Activated CD4-positive, CD25-positive, alpha-beta regulatory T cell (primary cell): ENCODE measurements around the gene GRIK4.

Experiments used
- DNase-seq, 4 experiments: peaks; one replicate each; lab custom pipeline; 2025; lab: John Stamatoyannopoulos, UW

Gene GRIK4

GRCh38 chr11:120914601-120915000 lies 403.1 kb downstream of the GRIK4 start:
- no peak for DNase-seq

GRCh38 chr11:120917559-120918239 lies 406.2 kb downstream of the GRIK4 start:
- no peak for DNase-seq

DNA sequence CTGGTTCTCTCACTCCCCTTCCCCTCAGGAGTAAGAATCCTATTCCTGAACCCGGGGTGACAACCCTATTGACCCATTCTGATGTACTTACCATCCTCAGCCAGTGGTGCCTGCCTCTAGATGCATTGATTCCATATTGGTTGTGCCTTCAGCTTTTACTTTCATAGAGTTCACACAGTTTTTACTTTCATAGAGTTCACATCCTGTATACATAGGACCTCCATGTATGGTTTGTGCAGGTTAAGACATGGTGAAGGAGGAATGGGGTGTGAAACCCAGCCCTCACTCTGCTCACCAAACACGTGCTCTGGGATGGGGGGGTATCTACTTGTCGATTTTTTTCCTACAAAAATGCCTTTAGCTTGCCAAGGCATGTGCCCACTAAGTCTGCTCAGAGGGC lies 406.7 kb downstream of the GRIK4 start:
- DNase-seq, result no peak

- no peak for DNase-seq
Observed at GRCh38 chr11:120919045-120919444, 407.5 kb downstream of the GRIK4 start.

GRCh38 chr11:120919566-120919965 lies 408.0 kb downstream of the GRIK4 start:
- DNase-seq, result no peak

DNA sequence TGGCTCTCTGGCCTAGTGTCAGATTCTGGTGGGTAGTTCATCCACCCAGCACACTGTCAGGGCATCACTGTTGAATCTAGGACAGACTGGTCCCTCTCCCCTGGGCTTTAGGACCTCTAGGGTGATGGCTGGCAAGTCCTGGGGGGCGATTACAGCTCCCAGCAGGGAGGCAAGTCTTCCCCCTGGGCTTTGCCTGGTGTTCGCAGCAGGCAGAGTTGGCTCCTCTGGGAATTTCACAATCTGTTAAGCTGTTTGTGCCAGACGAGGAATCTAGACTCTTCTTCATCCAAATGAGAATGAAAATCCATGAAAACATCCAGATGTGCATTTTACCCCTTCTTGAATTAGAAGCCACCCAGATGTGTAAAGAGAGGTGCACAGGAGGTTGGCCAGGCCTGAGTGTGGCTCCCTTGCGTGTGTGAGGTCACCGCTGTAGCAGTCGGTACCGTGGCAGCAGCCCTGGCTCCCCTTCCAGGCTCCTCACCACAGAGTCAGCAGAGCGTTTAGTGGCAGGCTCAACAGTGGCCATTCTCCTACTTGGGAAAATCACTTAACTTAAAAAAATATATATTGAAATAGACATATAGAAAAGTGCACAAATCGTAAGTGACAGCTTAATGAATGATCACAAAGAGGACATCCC lies 412.4 kb downstream of the GRIK4 start:
- no peak for DNase-seq

DNA sequence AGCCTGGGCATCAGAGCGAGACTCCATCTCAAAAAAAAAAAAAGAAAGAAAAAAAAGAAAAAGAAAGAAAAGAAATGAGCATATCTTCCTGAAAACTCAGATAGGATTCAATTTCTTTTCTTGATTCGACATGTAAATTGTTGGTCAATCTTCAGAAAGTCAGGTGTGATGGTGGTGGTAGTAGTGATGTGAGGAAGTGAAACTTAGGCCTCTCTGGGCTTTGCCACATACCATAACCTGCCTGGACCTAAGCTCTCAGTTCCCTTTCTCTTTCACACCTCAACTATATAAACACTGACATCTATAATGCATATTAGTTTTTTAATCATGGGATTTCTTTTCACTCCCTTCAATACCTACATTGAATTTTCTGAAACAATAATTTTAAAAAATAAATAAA lies 414.4 kb downstream of the GRIK4 start:
- DNase-seq, result no peak

GRCh38 chr11:120928627-120929026 lies 417.1 kb downstream of the GRIK4 start:
- no peak for DNase-seq

GRCh38 chr11:120929090-120929489 lies 417.5 kb downstream of the GRIK4 start:
- DNase-seq, result no peak

- no peak for DNase-seq
Observed at GRCh38 chr11:120929664-120930154, 418.2 kb downstream of the GRIK4 start.

DNA sequence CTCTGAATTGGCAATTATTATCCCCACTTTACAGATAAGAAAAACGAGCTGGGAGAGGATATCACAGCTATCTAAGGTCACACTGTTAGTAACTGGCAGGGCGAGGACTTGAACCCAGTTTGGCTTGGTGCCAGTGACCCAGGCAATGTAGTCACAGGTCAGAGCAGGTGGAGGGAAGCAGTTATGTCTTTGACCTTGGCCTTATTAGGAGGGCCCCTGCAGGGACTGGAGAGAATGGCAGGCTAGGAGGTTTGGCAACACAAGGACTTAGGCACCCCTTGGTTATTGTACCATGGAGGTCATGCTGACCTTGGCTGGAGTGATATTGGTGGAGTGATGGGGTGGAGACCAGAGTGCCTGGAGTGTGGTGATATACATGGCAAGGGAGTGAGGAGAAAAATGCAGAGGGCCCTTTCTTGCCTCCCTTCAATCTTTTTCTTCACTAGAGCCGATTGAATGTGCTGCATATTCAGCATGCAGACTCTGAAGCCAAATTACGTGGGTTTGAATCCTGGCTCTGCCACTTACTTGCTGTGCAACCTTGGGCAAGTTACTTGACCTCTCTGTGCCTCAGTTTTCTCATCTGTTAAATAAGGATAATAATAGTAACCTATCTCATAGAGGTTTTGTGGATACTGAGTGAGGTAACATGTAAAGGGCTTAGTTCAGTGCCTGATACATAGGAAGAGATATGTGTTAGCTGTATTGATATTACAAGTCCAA lies 419.7 kb downstream of the GRIK4 start:
- DNase-seq, result no peak

DNA sequence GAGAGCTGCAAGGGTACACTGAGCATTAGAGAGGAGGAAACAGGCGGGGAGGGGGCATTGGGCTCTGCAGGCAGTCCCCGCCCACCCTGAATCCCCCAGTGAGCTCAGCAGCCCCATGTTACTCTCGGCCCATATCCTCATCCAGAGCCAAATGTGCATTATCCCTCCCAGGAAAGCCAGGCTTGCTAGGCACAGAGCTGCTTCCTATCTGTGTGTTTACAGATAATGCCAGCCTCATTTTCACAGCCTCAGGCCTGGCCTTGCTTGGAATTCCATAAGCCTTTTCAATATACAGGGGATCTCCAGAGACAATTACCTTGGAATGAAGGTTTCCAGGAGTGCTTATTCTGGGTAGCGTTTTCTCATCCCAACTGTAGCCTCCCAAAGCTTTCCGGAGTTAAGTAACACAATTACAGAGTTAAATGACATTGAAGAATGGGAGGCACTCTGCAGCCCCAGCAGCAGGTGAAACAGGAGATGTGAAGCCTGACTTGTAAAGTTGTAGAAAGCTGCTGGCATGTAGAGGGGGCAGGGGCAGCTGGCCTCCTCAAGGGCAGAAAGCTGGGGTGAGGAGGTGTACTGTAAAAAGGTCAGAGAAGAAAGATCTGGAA lies 420.9 kb downstream of the GRIK4 start:
- DNase-seq, result no peak

DNA sequence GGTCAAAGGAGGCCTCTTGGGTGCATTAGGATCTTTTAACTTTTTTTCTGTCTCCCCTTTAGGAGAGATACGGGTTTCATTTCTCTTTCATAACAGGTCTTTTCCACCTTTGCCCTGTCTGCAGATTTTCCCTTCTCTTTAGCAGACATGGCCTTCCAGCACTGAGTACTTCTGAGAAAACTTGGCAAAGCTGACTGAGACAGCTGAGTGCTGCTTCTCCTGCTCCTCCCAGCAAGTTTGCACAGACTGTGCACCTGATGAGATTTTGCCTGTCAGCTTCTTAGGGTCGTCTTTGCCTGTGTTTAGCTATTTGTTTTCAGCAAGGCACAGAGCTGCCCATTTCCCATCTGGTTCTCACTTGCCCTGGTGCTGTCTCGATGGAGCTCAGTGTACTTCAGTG lies 424.8 kb downstream of the GRIK4 start:
- no peak for DNase-seq

DNA sequence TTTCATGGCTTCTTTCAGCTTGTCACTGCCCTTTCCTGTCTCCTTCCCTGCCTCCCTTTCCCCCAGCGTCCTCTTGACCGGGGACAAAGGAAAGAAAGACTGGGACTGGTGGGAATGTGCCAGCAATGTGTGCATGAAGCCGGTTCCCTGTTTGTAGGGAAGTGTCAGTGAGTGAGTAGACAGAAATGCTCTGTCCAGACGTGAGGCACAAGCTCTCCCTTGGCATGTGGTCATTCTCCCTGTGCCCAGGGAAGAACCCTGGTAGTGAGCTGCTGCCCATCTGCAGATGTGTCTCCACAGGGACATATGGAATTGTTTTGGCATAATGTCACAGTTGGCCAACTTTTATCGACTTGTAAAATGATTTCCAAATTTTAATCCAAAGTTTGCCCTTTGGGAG lies 426.0 kb downstream of the GRIK4 start:
- no peak for DNase-seq

DNA sequence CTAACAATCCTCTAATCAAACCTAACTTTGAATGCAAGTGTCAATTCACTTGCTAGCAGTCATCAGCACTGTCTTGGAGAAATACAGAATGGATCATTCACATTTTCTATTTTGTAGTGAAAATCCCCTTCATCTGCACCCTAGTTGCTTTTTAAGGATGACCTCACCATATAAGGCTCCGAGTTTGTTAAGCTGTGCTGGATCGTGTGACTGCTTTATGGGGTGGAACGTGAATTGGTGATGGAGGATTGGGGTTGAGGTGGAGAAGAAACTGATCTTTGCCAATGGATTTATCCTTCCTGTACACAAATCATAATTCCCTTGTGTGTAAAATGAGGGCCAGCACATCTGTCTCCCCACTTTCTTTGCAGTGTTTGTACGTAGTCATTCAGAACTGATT lies 426.7 kb downstream of the GRIK4 start:
- no peak for DNase-seq

- DNase-seq, result no peak
Observed at GRCh38 chr11:120940160-120940848, 428.8 kb downstream of the GRIK4 start.

GRCh38 chr11:120941000-120941399 lies 429.5 kb downstream of the GRIK4 start:
- no peak for DNase-seq

DNA sequence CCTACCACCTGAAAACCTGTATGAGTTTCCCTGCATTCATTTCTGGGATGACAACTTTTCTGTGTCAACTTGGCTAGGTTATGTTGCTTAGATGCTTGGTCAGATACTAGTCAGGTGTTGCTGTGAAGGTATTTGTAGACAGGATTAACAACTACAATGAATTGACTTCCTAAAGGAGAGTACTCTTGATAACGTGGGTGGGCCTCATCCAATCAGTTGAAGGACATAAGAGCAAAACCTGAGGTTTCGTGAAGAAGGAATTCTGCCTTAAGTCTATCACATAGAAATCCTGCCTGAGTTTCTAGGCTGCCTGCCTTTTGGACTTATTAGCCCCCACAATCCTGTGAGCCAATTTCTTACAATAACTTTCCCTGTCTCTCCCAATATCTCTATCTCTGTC lies 431.2 kb downstream of the GRIK4 start:
- DNase-seq, result no peak

DNA sequence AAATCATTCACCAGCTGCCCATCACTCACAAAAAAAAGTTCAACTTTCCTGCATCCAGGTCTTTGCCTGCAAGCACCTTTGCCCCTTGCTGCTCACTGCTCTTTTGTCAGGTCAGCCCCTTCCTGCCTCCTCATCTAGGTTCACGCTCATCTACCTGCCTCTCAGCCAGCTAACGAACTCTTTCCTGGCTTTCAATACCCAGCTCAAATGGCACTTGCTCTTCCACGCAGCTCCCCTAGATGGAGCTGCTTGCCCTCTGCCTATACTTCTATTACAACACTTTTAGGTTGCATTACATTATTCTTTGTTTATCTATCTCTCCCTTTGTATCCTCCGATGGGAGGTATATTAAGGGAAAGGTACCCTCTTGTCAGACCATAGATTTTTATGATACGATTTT lies 433.5 kb downstream of the GRIK4 start:
- DNase-seq, result no peak

DNA sequence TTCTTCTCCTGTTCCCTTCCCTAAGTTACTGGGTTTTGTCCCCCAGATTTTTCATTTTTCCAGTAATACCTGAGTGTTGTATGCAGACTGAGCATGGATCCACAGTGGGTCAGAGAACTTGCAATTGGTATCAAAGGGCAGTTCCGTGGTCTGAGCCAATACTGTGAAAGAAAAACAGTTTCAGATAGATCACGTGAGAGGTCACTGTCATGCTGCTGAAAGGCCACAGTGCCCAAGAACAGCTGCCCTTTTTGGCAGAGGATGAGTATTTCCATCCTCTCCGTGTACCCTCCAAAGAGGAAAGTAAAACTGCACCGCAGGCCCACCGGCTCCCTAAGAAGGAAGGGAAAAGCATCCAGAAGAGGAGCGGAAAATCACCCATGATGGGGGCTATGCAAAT lies 439.3 kb downstream of the GRIK4 start:
- DNase-seq, result no peak

GRCh38 chr11:120952461-120953434 lies 441.2 kb downstream of the GRIK4 start:
- DNase-seq, result peak in 3 of 4 experiments; percentile 10 to 21 (median 18)
